ENCODE data around the gene KCNH3.

The KCNH3 gene

GRCh38 chr12:49543914-49544815 is 5.3 kb downstream of the KCNH3 start:
- no peak for DNase-seq (ENCODE audit: low spot score)

- DNase-seq (ENCODE audit: low spot score) = no peak
Measured at GRCh38 chr12:49545815-49546214, 7.0 kb downstream of the KCNH3 start.

- DNase-seq (ENCODE audit: low spot score) = no peak
Measured at GRCh38 chr12:49546481-49546880, 7.7 kb downstream of the KCNH3 start.

GRCh38 chr12:49547090-49547690 is 8.4 kb downstream of the KCNH3 start:
- no peak for DNase-seq (ENCODE audit: low spot score)

GRCh38 chr12:49548481-49548821 is 9.6 kb downstream of the KCNH3 start:
- DNase-seq (ENCODE audit: low spot score) = no peak

GRCh38 chr12:49548822-49549648 is 10.2 kb downstream of the KCNH3 start:
- DNase-seq (ENCODE audit: low spot score) = no peak

- no peak for DNase-seq (ENCODE audit: low spot score)
Measured at GRCh38 chr12:49549735-49550692, 11.2 kb downstream of the KCNH3 start.

- DNase-seq (ENCODE audit: low spot score) = no peak
Measured at GRCh38 chr12:49550693-49551252, 11.9 kb downstream of the KCNH3 start.

GRCh38 chr12:49552014-49552413 is 13.2 kb downstream of the KCNH3 start:
- no peak for DNase-seq (ENCODE audit: low spot score)

GRCh38 chr12:49552425-49552824 is 13.6 kb downstream of the KCNH3 start:
- no peak for DNase-seq (ENCODE audit: low spot score)

- DNase-seq (ENCODE audit: low spot score) = no peak
Measured at GRCh38 chr12:49552899-49553298, 14.1 kb downstream of the KCNH3 start.

- DNase-seq (ENCODE audit: low spot score) = peak; percentile 78
Measured at GRCh38 chr12:49553512-49554088, 14.8 kb downstream of the KCNH3 start.

- no peak for DNase-seq (ENCODE audit: low spot score)
Measured at GRCh38 chr12:49554266-49554665, 15.4 kb downstream of the KCNH3 start.

GRCh38 chr12:49555631-49556390 is 17.0 kb downstream of the KCNH3 start:
- DNase-seq (ENCODE audit: low spot score) = no peak

- no peak for DNase-seq (ENCODE audit: low spot score)
Measured at GRCh38 chr12:49556391-49557186, 17.8 kb downstream of the KCNH3 start.

- no peak for DNase-seq (ENCODE audit: low spot score)
Measured at GRCh38 chr12:49557187-49557916, 18.5 kb downstream of the KCNH3 start.

GRCh38 chr12:49557917-49558215 is 19.0 kb downstream of the KCNH3 start:
- no peak for DNase-seq (ENCODE audit: low spot score)

- no peak for DNase-seq (ENCODE audit: low spot score)
Measured at GRCh38 chr12:49558526-49558925, 19.7 kb downstream of the KCNH3 start.

All from NAMALWA (cell line).